ENCODE measurements around the gene GPR162.

DNA sequence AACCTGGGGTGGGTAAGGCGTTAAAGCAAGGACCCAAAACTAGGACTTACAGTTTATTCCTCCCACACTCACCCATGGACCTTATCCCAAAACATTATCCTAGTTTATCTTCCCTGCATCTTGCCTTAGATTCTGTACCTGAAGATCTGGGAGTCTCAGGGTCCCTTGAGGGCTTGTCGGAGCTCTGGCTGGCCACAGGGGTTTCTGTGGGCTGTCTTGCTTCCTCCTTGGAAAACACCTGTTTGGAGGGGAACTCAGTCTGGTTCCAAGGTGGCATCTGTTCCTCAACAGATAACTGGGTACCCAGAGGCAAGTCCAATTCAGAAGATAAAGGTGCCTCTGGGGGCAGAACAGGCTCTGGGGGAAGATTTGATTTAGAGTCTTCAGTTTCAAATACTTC, 27.8 kb downstream of the GPR162 start:
- TF ChIP-seq CTCF (IDR thresholded peaks at IDR 0.05) (no peak), POLR2A (IDR thresholded peaks at IDR 0.05) (no peak)

Data from right lobe of liver (tissue), 4 donors.